Mucosa of gallbladder (tissue), 1 donor: ENCODE data around the gene KCNE2. TPM values are rescaled to one million over a fixed set of nuclear protein-coding genes. Genes with fewer than 3 reads are reported as not detected.
"Not testable (repeated sequence)": the region's sequence is repeated elsewhere in the genome, so short reads cannot be mapped to it uniquely, and the experiment has no call there.

Experiments used
- DNase-seq: peaks from one replicate; pipeline ENCODE4 v3.0.0-alpha.2; 2020; ENCODE audit warnings: low spot score
- total RNA-seq: library from RNA; stranded (reverse); gene quantifications from one replicate; pipeline ENCODE4 v1.2.1, GENCODE V29; 2021
- donor health status: DM: no; HTN: no; CAD: no.

KCNE2 gene
- total RNA-seq, 1 donor from 2014 or later = not detected

- not testable (repeated sequence) for DNase-seq
Observed at GRCh38 chr21:34406676-34407075, 42.9 kb downstream of the KCNE2 start.

GRCh38 chr21:34407294-34407693, 43.5 kb downstream of the KCNE2 start:
- not testable (repeated sequence) for DNase-seq

GRCh38 chr21:34417448-34418077, 53.8 kb downstream of the KCNE2 start:
- not testable (repeated sequence) for DNase-seq

Other genes with a start within 250 kb of the KCNE2 start
- gene SMIM11, start 11.5 kb downstream of the KCNE2 start, total RNA-seq = 20.5 TPM
- not detected for gene SMIM34, start 59.9 kb downstream of the KCNE2 start, total RNA-seq
- 0.69 TPM for gene KCNE1, start 148.2 kb downstream of the KCNE2 start, total RNA-seq